ENCODE results near the gene ARHGAP22.

The ARHGAP22 gene

GRCh38 chr10:48632166-48632565 is 27.3 kb upstream of the ARHGAP22 start:
- no peak for DNase-seq

GRCh38 chr10:48627984-48628609 is 23.2 kb upstream of the ARHGAP22 start:
- no peak for DNase-seq

GRCh38 chr10:48626986-48627731 is 22.3 kb upstream of the ARHGAP22 start:
- DNase-seq, result no peak

GRCh38 chr10:48626447-48626846 is 21.6 kb upstream of the ARHGAP22 start:
- no peak for DNase-seq

- DNase-seq, result no peak
These were observed 20.9 kb upstream of the ARHGAP22 start for GRCh38 chr10:48625826-48626134.

GRCh38 chr10:48623607-48624132 is 18.8 kb upstream of the ARHGAP22 start:
- DNase-seq, result no peak

GRCh38 chr10:48623009-48623408 is 18.1 kb upstream of the ARHGAP22 start:
- DNase-seq, result no peak

GRCh38 chr10:48620719-48621118 is 15.8 kb upstream of the ARHGAP22 start:
- DNase-seq, result no peak

- DNase-seq, result no peak
These were observed 11.6 kb upstream of the ARHGAP22 start for GRCh38 chr10:48616436-48616835.

GRCh38 chr10:48614481-48615390 is 9.9 kb upstream of the ARHGAP22 start:
- DNase-seq, result no peak

- DNase-seq, result no peak
These were observed 8.1 kb upstream of the ARHGAP22 start for GRCh38 chr10:48613016-48613415.

GRCh38 chr10:48612236-48612943 is 7.5 kb upstream of the ARHGAP22 start:
- DNase-seq, result no peak

GRCh38 chr10:48611133-48611532 is 6.3 kb upstream of the ARHGAP22 start:
- no peak for DNase-seq

- DNase-seq, result no peak
These were observed 5.8 kb upstream of the ARHGAP22 start for GRCh38 chr10:48610585-48611093.

GRCh38 chr10:48609899-48610584 is 5.2 kb upstream of the ARHGAP22 start:
- no peak for DNase-seq

GRCh38 chr10:48609441-48609840 is 4.6 kb upstream of the ARHGAP22 start:
- no peak for DNase-seq

- no peak for DNase-seq
These were observed 4.1 kb upstream of the ARHGAP22 start for GRCh38 chr10:48608976-48609375.

GRCh38 chr10:48608279-48608681 is 3.4 kb upstream of the ARHGAP22 start:
- DNase-seq, result no peak

- DNase-seq, result no peak
These were observed 2.7 kb upstream of the ARHGAP22 start for GRCh38 chr10:48607356-48608278.

GRCh38 chr10:48606530-48607355 is 1.9 kb upstream of the ARHGAP22 start:
- no peak for DNase-seq
